HCT116 (cell line): ENCODE data around the gene VWF. TPM values are rescaled to one million over a fixed set of nuclear protein-coding genes. Genes with fewer than 3 reads are reported as not detected.

Experiments used
- ATAC-seq: fragments of 200-7000 bp; cut with Tn5 transposase; 2 replicates; pipeline ENCODE4 v1.9.1; 2020; ENCODE audit warnings: mild to moderate bottlenecking, moderate library complexity
- BruUV-seq: library from RNA; stranded (reverse); fragments of 400-500 nt; replicated peaks from 2 replicates; lab custom pipeline; 2021; lab: Mats Ljungman, UMichigan
- CTCF ChIA-PET: fragments of 300-600 bp; sonication (Branson Sonifier 250); formaldehyde crosslinking; loops from one replicate; lab custom pipeline; 2021; ENCODE audit warnings: antibody characterized with exemption; lab: Charles Lee
- POLR2A ChIA-PET: fragments of 300-600, 350-600 bp; sonication (Branson Sonifier 250); formaldehyde crosslinking; loops from one replicate; lab custom pipeline; 2021; ENCODE audit warnings: antibody characterized with exemption; lab: Charles Lee
- RAD21 ChIA-PET, 2 experiments: fragments of 300-600 bp; sonication (Branson Sonifier 250); formaldehyde crosslinking; loops; one replicate each; lab custom pipeline; 2023; ENCODE audit warnings: low total read pairs in 2 of 2; ENCODE audit not compliant: uncharacterized antibody in 2 of 2, unreplicated experiment in 2 of 2, low non-redundant PET in 1 of 2; lab: Charles Lee
- DNase-seq: peaks from one replicate; pipeline ENCODE4 v3.0.0-alpha.2; 2010; ENCODE audit warnings: low read depth, low spot score
- H2AFZ ChIP-seq: fragments of 200-600 bp; shearing (Covaris generic), sonication (generic); 2 replicates; pipeline ENCODE4 v1.6.1; 2017; ENCODE audit warnings: low read depth, mixed run types, mixed read lengths, antibody characterized with exemption, low read length; ENCODE audit not compliant: poor library complexity, severe bottlenecking
- H3K27ac ChIP-seq: 2 replicates; pipeline ENCODE4 v1.5.1; 2012; ENCODE audit warnings: low read depth, low read length
- H3K27me3 ChIP-seq: fragments of 200-600 bp; sonication (generic); 2 replicates; pipeline ENCODE4 v1.6.1; 2016; ENCODE audit warnings: mixed run types, low read length, mixed read lengths; ENCODE audit not compliant: insufficient read depth
- H3K36me3 ChIP-seq, 2 experiments: fragments of 200-500 bp in 1 of 2; fragments of 200-600 bp in 1 of 2; sonication (Bioruptor generic) in 1 of 2; sonication (generic) in 1 of 2; 2 replicates each; pipeline versions ENCODE4 v1.5.1 to v1.6.1; 2014 to 2016; ENCODE audit warnings: low read length in 2 of 2, inconsistent platforms in 1 of 2, mixed read lengths in 1 of 2, mixed run types in 1 of 2; ENCODE audit not compliant: insufficient read depth in 2 of 2, control insufficient read depth in 1 of 2
- H3K4me1 ChIP-seq, 2 experiments: fragments of 200-600 bp in 1 of 2; sonication (generic) in 1 of 2; 2 replicates each; pipeline versions ENCODE4 v1.5.1 to v1.6.1; 2012 to 2017; ENCODE audit warnings: low read length in 2 of 2, inconsistent platforms in 1 of 2, mild to moderate bottlenecking in 1 of 2, mixed read lengths in 1 of 2, mixed run types in 1 of 2, moderate library complexity in 1 of 2; ENCODE audit not compliant: insufficient read depth in 2 of 2, control insufficient read depth in 1 of 2
- H3K4me2 ChIP-seq: fragments of 200-600 bp; sonication (generic); 2 replicates; pipeline ENCODE4 v1.6.1; 2017; ENCODE audit warnings: mixed run types, low read length, mixed read lengths
- H3K4me3 ChIP-seq, 2 experiments: fragments of 200-600 bp in 1 of 2; sonication (generic) in 1 of 2; replicated peaks in 1 of 2; 2 replicates each; pipeline ENCODE4 v1.5.1; 2011 to 2016; ENCODE audit warnings: low read length in 2 of 2, control low read depth in 1 of 2, low read depth in 1 of 2, mild to moderate bottlenecking in 1 of 2, mixed read lengths in 1 of 2, mixed run types in 1 of 2
- H3K79me2 ChIP-seq: fragments of 200-600 bp; sonication (generic); 2 replicates; pipeline ENCODE4 v1.6.1; 2017; ENCODE audit warnings: mild to moderate bottlenecking, mixed run types, low read length, moderate library complexity, mixed read lengths; ENCODE audit not compliant: insufficient read depth
- H3K9ac ChIP-seq: fragments of 200-600 bp; sonication (generic); 2 replicates; pipeline ENCODE4 v1.6.1; 2016; ENCODE audit warnings: low read length, mixed read lengths
- H3K9me2 ChIP-seq: fragments of 200-600 bp; sonication (generic), shearing (Covaris generic); 2 replicates; pipeline ENCODE4 v1.6.1; 2017; ENCODE audit warnings: mixed run types, mild to moderate bottlenecking, moderate library complexity; ENCODE audit not compliant: insufficient read depth
- H3K9me3 ChIP-seq, 2 experiments: fragments of 200-500 bp in 1 of 2; fragments of 200-600 bp in 1 of 2; sonication (Bioruptor generic) in 1 of 2; sonication (generic) in 1 of 2; 2 replicates each; pipeline ENCODE4 v1.6.1; 2014 to 2017; ENCODE audit warnings: low read length in 2 of 2, mixed read lengths in 2 of 2, inconsistent platforms in 1 of 2, low read depth in 1 of 2, mild to moderate bottlenecking in 1 of 2, mixed run types in 1 of 2, moderate library complexity in 1 of 2; ENCODE audit not compliant: control insufficient read depth in 1 of 2, insufficient read depth in 1 of 2
- H4K20me1 ChIP-seq: fragments of 200-600 bp; sonication (generic), shearing (Covaris generic); 2 replicates; pipeline ENCODE4 v1.6.1; 2017; ENCODE audit warnings: mixed run types, mild to moderate bottlenecking, moderate library complexity; ENCODE audit not compliant: insufficient read depth
- CBX3 ChIP-seq: IDR thresholded peaks from 2 replicates; pipeline ENCODE4 v1.6.1; 2012; ENCODE audit warnings: low read depth
- CEBPB ChIP-seq: IDR thresholded peaks from 2 replicates; pipeline ENCODE4 v1.6.1; 2012; ENCODE audit warnings: low read depth
- EGR1 ChIP-seq: IDR thresholded peaks from 2 replicates; pipeline ENCODE4 v1.6.1; 2012; ENCODE audit warnings: low read depth
- ELF1 ChIP-seq: IDR thresholded peaks from 2 replicates; pipeline ENCODE4 v1.6.1; 2012; ENCODE audit warnings: low read depth, borderline replicate concordance
- EZH2phosphoT487 ChIP-seq: fragments of 200-600 bp; IDR thresholded peaks from 2 replicates; pipeline ENCODE4 v1.6.1; 2018; ENCODE audit warnings: antibody characterized with exemption, borderline replicate concordance
- FOSL1 ChIP-seq: IDR thresholded peaks from 2 replicates; pipeline ENCODE4 v1.6.1; 2012; ENCODE audit warnings: low read depth
- JUND ChIP-seq: IDR thresholded peaks from 2 replicates; pipeline ENCODE4 v1.6.1; 2012
- POLR2A ChIP-seq: IDR thresholded peaks from 2 replicates; pipeline ENCODE4 v1.7.0; 2011; ENCODE audit warnings: borderline replicate concordance; ENCODE audit not compliant: insufficient read depth, insufficient read length; ENCODE audit errors: extremely low read depth
- POLR2AphosphoS5 ChIP-seq: IDR thresholded peaks from 2 replicates; pipeline ENCODE4 v1.6.1; 2011; ENCODE audit warnings: mild to moderate bottlenecking, low read depth, low read length, moderate library complexity
- RAD21 ChIP-seq: IDR thresholded peaks from 2 replicates; pipeline ENCODE4 v1.6.1; 2012; ENCODE audit warnings: low read depth, mild to moderate bottlenecking
- SIN3A ChIP-seq: IDR thresholded peaks from 2 replicates; pipeline ENCODE4 v1.6.1; 2012; ENCODE audit warnings: low read depth
- SP1 ChIP-seq: IDR thresholded peaks from 2 replicates; pipeline ENCODE4 v1.6.1; 2012; ENCODE audit warnings: low read depth
- SRF ChIP-seq: IDR thresholded peaks from 2 replicates; pipeline ENCODE4 v1.6.1; 2012; ENCODE audit warnings: low read depth
- TCF7L2 ChIP-seq: IDR thresholded peaks from 2 replicates; pipeline ENCODE4 v1.7.0; 2011; ENCODE audit warnings: borderline replicate concordance, inconsistent platforms; ENCODE audit not compliant: insufficient read depth, insufficient read length; ENCODE audit errors: extremely low read depth
- YY1 ChIP-seq: IDR thresholded peaks from 2 replicates; pipeline ENCODE4 v1.6.1; 2011; ENCODE audit warnings: low read length, low read depth, moderate library complexity, mild to moderate bottlenecking; ENCODE audit not compliant: insufficient replicate concordance; ENCODE audit errors: extremely low read depth
- ZFX ChIP-seq: fragments of 450-650 bp; IDR thresholded peaks from 2 replicates; pipeline ENCODE4 v1.6.1; 2017
- intact Hi-C: fragments of 100-400 bp; cut with micrococcal nuclease; formaldehyde crosslinking; loops from 2 replicates; pipeline ENCODE4 v1.10.0; 2022
- total RNA-seq: library from RNA; stranded (reverse); gene quantifications from one replicate; pipeline ENCODE4 v1.2.1, GENCODE V29; 2021; ENCODE audit not compliant: unreplicated experiment
- TF ChIP-seq, protein P1 (sequence below): IDR thresholded peaks from 2 replicates; pipeline ENCODE4 v1.6.1; 2012
- TF ChIP-seq, protein P2 (sequence below): IDR thresholded peaks from 2 replicates; pipeline ENCODE4 v1.6.1; 2012
- TF ChIP-seq, protein P3 (sequence below): IDR thresholded peaks from 2 replicates; pipeline ENCODE4 v1.6.1; 2012; ENCODE audit warnings: low read depth

The VWF gene
- total RNA-seq, 1 experiment from 2014 or later, result 0.57 TPM

DNA sequence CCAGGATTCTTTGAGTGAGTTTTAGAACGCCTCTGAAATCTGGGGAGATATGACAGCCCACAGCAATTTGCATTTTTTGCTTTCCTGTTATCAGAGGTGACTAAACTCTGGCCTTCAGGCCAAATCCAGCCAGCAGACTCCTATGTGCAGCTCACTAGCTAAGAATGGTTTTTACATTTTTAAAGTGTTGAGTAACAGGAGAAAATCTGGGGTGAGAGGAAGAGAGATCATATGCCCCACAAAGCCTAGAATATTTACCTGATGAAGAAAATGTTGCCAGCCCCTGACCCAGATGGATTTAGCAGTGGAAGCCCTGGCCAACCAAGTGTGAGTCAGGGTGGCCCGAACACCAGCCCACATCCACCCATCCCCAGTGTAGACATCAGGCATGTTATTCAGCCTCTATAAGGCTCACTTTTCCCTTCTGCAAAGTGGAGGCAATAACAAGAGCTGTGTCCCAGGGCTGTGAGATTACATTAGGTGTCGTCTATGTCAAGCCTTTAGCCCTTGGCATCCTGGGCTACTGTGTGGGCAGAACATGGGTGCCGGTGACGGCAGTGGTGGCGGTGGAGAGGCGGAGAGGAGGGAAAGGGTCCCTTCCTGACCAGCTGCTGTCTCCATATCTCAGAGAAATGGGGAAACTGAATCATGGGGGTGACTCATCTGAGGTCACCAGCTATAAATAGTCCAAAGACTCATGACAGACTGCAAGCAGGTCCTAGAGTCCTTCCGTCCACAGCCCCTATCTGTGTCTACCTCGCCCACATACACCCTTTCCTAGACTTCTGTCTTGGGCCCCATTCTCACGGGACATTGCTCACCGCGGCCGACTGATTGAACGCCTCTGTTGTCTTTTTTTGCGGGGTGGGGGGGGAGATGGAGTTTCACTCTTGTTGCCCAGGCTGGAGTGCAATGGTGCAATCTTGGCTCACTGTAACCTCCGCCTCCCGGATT, 43.1 kb upstream of the VWF start (continued):
- TF ChIP-seq CBX3 (peak; percentile 83), EGR1 (peak; percentile 70; the same call in 1 of the 2 replicates), SIN3A (peak; percentile 64; the same call in 1 of the 2 replicates), JUND (peak; percentile 99), CEBPB (peak; percentile 63; the same call in 1 of the 2 replicates)
- TF ChIP-seq, protein P1, sequence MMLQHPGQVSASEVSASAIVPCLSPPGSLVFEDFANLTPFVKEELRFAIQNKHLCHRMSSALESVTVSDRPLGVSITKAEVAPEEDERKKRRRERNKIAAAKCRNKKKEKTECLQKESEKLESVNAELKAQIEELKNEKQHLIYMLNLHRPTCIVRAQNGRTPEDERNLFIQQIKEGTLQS, result no peak; the same call in none of the 2 replicates

DNA sequence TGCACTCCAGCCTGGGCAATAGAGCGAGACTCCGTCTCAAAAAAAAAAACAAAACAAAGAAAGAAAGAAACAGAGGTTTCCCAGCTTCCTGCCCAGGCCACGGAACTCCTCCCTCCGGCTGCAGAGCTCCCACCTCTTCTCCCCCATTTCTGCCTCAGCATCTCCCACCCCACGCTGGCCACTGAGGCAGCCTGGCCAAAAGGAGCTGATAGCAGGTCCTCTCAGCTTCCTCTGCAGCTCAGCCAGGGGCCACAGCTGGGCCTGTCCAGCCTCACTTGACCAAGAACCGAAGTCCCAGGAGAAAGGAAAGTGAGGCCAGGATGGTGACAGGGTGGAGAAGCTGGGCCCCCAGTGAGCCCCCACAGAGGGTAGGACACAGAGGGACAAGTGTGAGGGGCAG, 42.3 kb upstream of the VWF start:
- RAD21 ChIA-PET, result no interaction called here
- DNase-seq (no peak), ATAC-seq (no peak)
- POLR2A ChIA-PET, result interaction anchor here (1.1 to 1.6 kb wide), 2 partner anchors 74 to 78 kb away, joined by 4 to 5 read pairs; no protein-coding TSS in a partner anchor
- CTCF ChIA-PET, result no interaction called here
- TF ChIP-seq TCF7L2 (no peak), ZFX (no peak), EZH2phosphoT487 (no peak), CEBPB (no peak), FOSL1 (no peak), SRF (no peak), SP1 (no peak), SIN3A (no peak), JUND (no peak), YY1 (no peak), POLR2AphosphoS5 (no peak), CBX3 (no peak), RAD21 (no peak), ELF1 (no peak), POLR2A (no peak)
- TF ChIP-seq, protein P2, sequence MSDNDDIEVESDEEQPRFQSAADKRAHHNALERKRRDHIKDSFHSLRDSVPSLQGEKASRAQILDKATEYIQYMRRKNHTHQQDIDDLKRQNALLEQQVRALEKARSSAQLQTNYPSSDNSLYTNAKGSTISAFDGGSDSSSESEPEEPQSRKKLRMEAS, result no peak
- TF ChIP-seq, protein P3, sequence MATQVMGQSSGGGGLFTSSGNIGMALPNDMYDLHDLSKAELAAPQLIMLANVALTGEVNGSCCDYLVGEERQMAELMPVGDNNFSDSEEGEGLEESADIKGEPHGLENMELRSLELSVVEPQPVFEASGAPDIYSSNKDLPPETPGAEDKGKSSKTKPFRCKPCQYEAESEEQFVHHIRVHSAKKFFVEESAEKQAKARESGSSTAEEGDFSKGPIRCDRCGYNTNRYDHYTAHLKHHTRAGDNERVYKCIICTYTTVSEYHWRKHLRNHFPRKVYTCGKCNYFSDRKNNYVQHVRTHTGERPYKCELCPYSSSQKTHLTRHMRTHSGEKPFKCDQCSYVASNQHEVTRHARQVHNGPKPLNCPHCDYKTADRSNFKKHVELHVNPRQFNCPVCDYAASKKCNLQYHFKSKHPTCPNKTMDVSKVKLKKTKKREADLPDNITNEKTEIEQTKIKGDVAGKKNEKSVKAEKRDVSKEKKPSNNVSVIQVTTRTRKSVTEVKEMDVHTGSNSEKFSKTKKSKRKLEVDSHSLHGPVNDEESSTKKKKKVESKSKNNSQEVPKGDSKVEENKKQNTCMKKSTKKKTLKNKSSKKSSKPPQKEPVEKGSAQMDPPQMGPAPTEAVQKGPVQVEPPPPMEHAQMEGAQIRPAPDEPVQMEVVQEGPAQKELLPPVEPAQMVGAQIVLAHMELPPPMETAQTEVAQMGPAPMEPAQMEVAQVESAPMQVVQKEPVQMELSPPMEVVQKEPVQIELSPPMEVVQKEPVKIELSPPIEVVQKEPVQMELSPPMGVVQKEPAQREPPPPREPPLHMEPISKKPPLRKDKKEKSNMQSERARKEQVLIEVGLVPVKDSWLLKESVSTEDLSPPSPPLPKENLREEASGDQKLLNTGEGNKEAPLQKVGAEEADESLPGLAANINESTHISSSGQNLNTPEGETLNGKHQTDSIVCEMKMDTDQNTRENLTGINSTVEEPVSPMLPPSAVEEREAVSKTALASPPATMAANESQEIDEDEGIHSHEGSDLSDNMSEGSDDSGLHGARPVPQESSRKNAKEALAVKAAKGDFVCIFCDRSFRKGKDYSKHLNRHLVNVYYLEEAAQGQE, result no peak
- Histone ChIP-seq H3K4me2 (peak overlapping the region; percentile 89), H3K9me3 (no peaks in the 10 kb centered on the region), H3K27me3 (no peaks in the 10 kb centered on the region), H3K9ac (peak overlapping the region; percentile 65), H3K36me3 (no peaks in the 10 kb centered on the region), H3K9me2 (no peaks in the 10 kb centered on the region), H3K79me2 (no peaks in the 10 kb centered on the region), H2AFZ (peak overlapping the region; percentile 68), H3K4me1 (peaks cover 13 to 30% of the 10 kb centered on the region in 2 experiments), H3K27ac (peak overlapping the region; percentile 68), H4K20me1 (no peaks in the 10 kb centered on the region), H3K4me3 (peak overlapping the region in 1 of 2 experiments; percentile 48; a peak in 1 of 4 replicates)
- intact Hi-C loops, result no loop called here
- no TSS peak for BruUV-seq
